ENCODE data around the gene CDK16.

GRCh38 chrX:47175588-47175980 is 42.9 kb upstream of the CDK16 start:
- no peak for TF ChIP-seq CTCF (optimal IDR thresholded peaks at IDR 0.05 in 1 of 3, IDR thresholded peaks at IDR 0.05 in 1 of 3, conservative IDR thresholded peaks at IDR 0.05 in 1 of 3; ENCODE audit: extremely low read depth in 1 of 3, insufficient read depth in 2 of 3, low read length in 3 of 3)
- no peak for TF ChIP-seq EZH2 (IDR thresholded peaks at IDR 0.05; ENCODE audit: low read length)

All from keratinocyte (primary cell).